G401 (cell line): ENCODE data around the gene TEAD3. TPM values are rescaled to one million over a fixed set of nuclear protein-coding genes. Genes with fewer than 3 reads are reported as not detected.
A peak's percentile ranks its signal among the peaks of the same experiment; 100 is the strongest.

ENCODE experiments used
- DNase-seq: peaks from one replicate; pipeline ENCODE4 v3.0.0-alpha.2; 2015; ENCODE audit warnings: low spot score
- in situ Hi-C: cut with HindIII; loops from 2 replicates; pipeline ENCODE4 v1.10.0; 2016; ENCODE audit warnings: low sequenced_read_pairs, mixed read lengths
- total RNA-seq: library from RNA; depleted of rRNA; stranded (reverse); fragments of >200 nt; shearing (Covaris generic); gene quantifications from 2 replicates; pipeline ENCODE4 v1.2.3, GENCODE V29; 2014

The TEAD3 gene
- total RNA-seq, 1 experiment from 2014 or later = 19.4 TPM

GRCh38 chr6:35483062-35483461, 13.8 kb downstream of the TEAD3 start:
- in situ Hi-C loops = no loop called here
- no peak for DNase-seq

GRCh38 chr6:35481226-35481625, 15.7 kb downstream of the TEAD3 start:
- in situ Hi-C loops = no loop called here
- DNase-seq = no peak

- in situ Hi-C loops = no loop called here
- DNase-seq = no peak
These were observed 16.7 kb downstream of the TEAD3 start for GRCh38 chr6:35480176-35480575.

- no peak for DNase-seq
- in situ Hi-C loops = no loop called here
These were observed 18.6 kb downstream of the TEAD3 start for GRCh38 chr6:35478259-35478658.

- in situ Hi-C loops = no loop called here
- no peak for DNase-seq
These were observed 19.2 kb downstream of the TEAD3 start for GRCh38 chr6:35477551-35478179.

GRCh38 chr6:35477028-35477427, 19.9 kb downstream of the TEAD3 start:
- no peak for DNase-seq
- in situ Hi-C loops = no loop called here

- DNase-seq = no peak
- in situ Hi-C loops = no loop called here
These were observed 20.9 kb downstream of the TEAD3 start for GRCh38 chr6:35476004-35476403.

GRCh38 chr6:35475573-35475972, 21.3 kb downstream of the TEAD3 start:
- no peak for DNase-seq
- in situ Hi-C loops = no loop called here

GRCh38 chr6:35474942-35475570, 21.8 kb downstream of the TEAD3 start:
- no peak for DNase-seq
- in situ Hi-C loops = no loop called here

- in situ Hi-C loops = no loop called here
- DNase-seq = no peak
These were observed 22.5 kb downstream of the TEAD3 start for GRCh38 chr6:35474131-35474941.

- no peak for DNase-seq
- in situ Hi-C loops = no loop called here
These were observed 23.1 kb downstream of the TEAD3 start for GRCh38 chr6:35473850-35474130.

GRCh38 chr6:35473075-35473849, 23.6 kb downstream of the TEAD3 start:
- in situ Hi-C loops = no loop called here
- no peak for DNase-seq

GRCh38 chr6:35471836-35472345, 25.0 kb downstream of the TEAD3 start:
- in situ Hi-C loops = no loop called here
- DNase-seq = no peak

GRCh38 chr6:35470663-35471120, 26.2 kb downstream of the TEAD3 start:
- no peak for DNase-seq
- in situ Hi-C loops = no loop called here

- peak; percentile 41 for DNase-seq
- in situ Hi-C loops = no loop called here
These were observed 26.9 kb downstream of the TEAD3 start for GRCh38 chr6:35469751-35470662.

GRCh38 chr6:35468980-35469750, 27.7 kb downstream of the TEAD3 start:
- in situ Hi-C loops = no loop called here
- DNase-seq = no peak

- in situ Hi-C loops = no loop called here
- peak; percentile 96 for DNase-seq
These were observed 28.5 kb downstream of the TEAD3 start, which contains the start of gene RPL10A for GRCh38 chr6:35468181-35468979. Gene RPL10A (plus strand): TSS chr6:35468401. CDS start chr6:35468435, 34 bp downstream.
